PC-3 (cell line): ENCODE data around the gene INPP5D.

Experiments
- EZH2 ChIP-seq: fragments of 300-600 bp; sonication (generic); IDR thresholded peaks from one replicate; pipeline ENCODE4 v1.6.1; 2017; ENCODE audit warnings: antibody characterized with exemption, mild to moderate bottlenecking, low read length; ENCODE audit not compliant: unreplicated experiment
- EZH2phosphoT487 ChIP-seq: fragments of 300-600 bp; sonication (generic); IDR thresholded peaks from 2 replicates; pipeline ENCODE4 v1.6.1; 2018; ENCODE audit warnings: mild to moderate bottlenecking, antibody characterized with exemption, low read length, borderline replicate concordance
- TF ChIP-seq, protein P1 (sequence below): fragments of 300-600 bp; sonication (generic); conservative IDR thresholded peaks from 2 replicates; pipeline ENCODE4 v1.5.1; 2017; ENCODE audit warnings: antibody characterized with exemption, low read depth, mild to moderate bottlenecking, low read length

GRCh38 chr2:233133239-233133638 is 73.1 kb downstream of the INPP5D start:
- TF ChIP-seq, protein P1, sequence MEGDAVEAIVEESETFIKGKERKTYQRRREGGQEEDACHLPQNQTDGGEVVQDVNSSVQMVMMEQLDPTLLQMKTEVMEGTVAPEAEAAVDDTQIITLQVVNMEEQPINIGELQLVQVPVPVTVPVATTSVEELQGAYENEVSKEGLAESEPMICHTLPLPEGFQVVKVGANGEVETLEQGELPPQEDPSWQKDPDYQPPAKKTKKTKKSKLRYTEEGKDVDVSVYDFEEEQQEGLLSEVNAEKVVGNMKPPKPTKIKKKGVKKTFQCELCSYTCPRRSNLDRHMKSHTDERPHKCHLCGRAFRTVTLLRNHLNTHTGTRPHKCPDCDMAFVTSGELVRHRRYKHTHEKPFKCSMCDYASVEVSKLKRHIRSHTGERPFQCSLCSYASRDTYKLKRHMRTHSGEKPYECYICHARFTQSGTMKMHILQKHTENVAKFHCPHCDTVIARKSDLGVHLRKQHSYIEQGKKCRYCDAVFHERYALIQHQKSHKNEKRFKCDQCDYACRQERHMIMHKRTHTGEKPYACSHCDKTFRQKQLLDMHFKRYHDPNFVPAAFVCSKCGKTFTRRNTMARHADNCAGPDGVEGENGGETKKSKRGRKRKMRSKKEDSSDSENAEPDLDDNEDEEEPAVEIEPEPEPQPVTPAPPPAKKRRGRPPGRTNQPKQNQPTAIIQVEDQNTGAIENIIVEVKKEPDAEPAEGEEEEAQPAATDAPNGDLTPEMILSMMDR = no peak
- TF ChIP-seq EZH2phosphoT487 (no peak), EZH2 (no peak)
